NCI-H82 treated with DMSO at 0.1 percent for 48 hours (cell line): ENCODE measurements around the gene MAGOHB.

Source experiments
- DNase-seq: peaks from one replicate; lab custom pipeline; 2025; ENCODE audit not compliant: unreplicated experiment; lab: John Stamatoyannopoulos, UW

Gene MAGOHB

DNA sequence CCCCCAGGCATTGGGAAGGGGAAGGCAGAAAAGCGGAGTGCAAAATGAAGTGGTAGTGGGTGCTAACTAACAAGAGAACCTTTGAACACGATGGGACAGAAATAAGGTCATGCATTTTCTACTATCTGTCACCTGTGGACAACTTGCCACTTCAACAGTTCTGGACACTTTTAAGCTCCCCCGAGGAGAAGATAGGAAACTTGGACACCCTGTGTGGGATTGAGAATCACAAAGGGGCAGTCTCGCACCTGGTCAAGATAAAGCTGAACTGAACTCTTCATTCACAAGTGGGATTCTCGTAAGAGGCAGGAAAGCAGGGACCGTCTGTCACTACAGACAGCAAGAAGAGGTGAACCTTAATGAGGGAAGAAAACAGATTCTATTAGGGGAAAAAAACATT is 56.1 kb downstream of the MAGOHB start:
- no peak for DNase-seq

- no peak for DNase-seq
These were observed 58.5 kb downstream of the MAGOHB start for GRCh38 chr12:10554756-10555481.

DNA sequence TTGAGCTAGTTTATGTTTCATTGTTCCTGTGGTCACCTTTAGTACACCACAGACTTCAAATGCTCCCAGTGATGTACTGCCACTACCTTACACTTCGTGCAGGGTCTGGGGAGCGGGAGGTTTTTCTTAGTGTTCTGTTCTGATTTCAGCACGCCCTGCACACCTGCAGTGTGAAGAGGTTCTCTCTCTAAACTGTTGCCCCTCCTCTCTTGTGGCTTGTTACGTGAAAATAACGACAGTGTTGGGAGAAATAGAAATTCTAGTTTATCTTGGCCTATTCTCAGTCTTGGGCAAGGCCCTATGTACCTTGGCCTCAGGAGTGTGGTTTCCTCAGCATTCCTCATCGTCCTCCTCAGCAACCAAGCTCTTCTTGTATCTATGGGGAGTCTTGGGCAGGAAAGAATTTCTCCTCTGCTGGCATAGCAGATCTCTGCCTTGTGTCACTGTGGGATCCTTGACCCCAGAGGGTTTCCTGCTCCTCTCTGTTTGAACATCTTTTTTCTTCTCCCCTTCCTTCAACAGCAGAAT is 59.1 kb downstream of the MAGOHB start:
- DNase-seq: no peak
